ENCODE measurements around the gene LALBA.
"Not testable (repeated sequence)": the region's sequence is repeated elsewhere in the genome, so short reads cannot be mapped to it uniquely, and the experiment has no call there.

The LALBA gene

GRCh38 chr12:48520381-48520780, 49.5 kb downstream of the LALBA start:
- not testable (repeated sequence) for H3K14ac ChIP-seq (ENCODE audit: low read length); H2BK12ac ChIP-seq (ENCODE audit: low read length); H2BK15ac ChIP-seq (ENCODE audit: low read length); H3K27ac ChIP-seq (replicated peaks; ENCODE audit: low read length); H3K9me3 ChIP-seq (replicated peaks in 1 of 2; ENCODE audit: control insufficient read depth in 2 of 2, insufficient read depth in 1 of 2, low read depth in 1 of 2, low read length in 2 of 2); H3K27me3 ChIP-seq (ENCODE audit: control insufficient read depth in 3 of 3, insufficient read depth in 3 of 3, low read depth in 1 of 3, low read length in 3 of 3); H2BK5ac ChIP-seq (ENCODE audit: low read length); H4K8ac ChIP-seq (ENCODE audit: low read depth, low read length); H3K36me3 ChIP-seq (replicated peaks in 1 of 2; ENCODE audit: control insufficient read depth in 2 of 2, insufficient read depth in 2 of 2, low read length in 2 of 2); H2AK5ac ChIP-seq (ENCODE audit: low read depth, low read length); H3K79me1 ChIP-seq (ENCODE audit: low read depth, low read length); H3K4me1 ChIP-seq (ENCODE audit: control insufficient read depth in 2 of 2, insufficient read depth in 1 of 2, low read depth in 1 of 2, low read length in 2 of 2); H4K91ac ChIP-seq (ENCODE audit: low read depth, low read length, poor library complexity); H3K4ac ChIP-seq (ENCODE audit: low read length); H3K4me2 ChIP-seq (ENCODE audit: insufficient read depth, low read length, poor library complexity, severe bottlenecking); H2BK120ac ChIP-seq (ENCODE audit: low read depth, low read length); H3K9ac ChIP-seq (ENCODE audit: low read depth, low read length, poor library complexity); H3K18ac ChIP-seq (ENCODE audit: low read length); DNase-seq (ENCODE audit: low spot score); H2AFZ ChIP-seq (ENCODE audit: low read length); H3K23ac ChIP-seq (ENCODE audit: low read depth, low read length, poor library complexity); H3K4me3 ChIP-seq (ENCODE audit: low read length in 2 of 2)
- no CpG with 5 or more reads among the region's 24 CpGs for WGBS, 2 donors (ENCODE audit: extremely low coverage in 2 of 2, insufficient read length in 2 of 2, insufficient replicate concordance in 1 of 2)

All from neuronal stem cell (in vitro differentiated cells).